MV-4-11 (cell line): ENCODE data around the gene ADARB2.

Experiments
- DNase-seq: peaks from one replicate; lab custom pipeline; 2025; lab: John Stamatoyannopoulos, UW

The ADARB2 gene

GRCh38 chr10:1204434-1205326, 532.6 kb downstream of the ADARB2 start:
- DNase-seq, result no peak

GRCh38 chr10:1203704-1204103, 533.6 kb downstream of the ADARB2 start:
- no peak for DNase-seq

- DNase-seq, result no peak
Measured at GRCh38 chr10:1203216-1203615, 534.1 kb downstream of the ADARB2 start.

GRCh38 chr10:1202343-1202742, 535.0 kb downstream of the ADARB2 start:
- no peak for DNase-seq

- DNase-seq, result no peak
Measured at GRCh38 chr10:1200866-1201807, 536.2 kb downstream of the ADARB2 start.

- DNase-seq, result no peak
Measured at GRCh38 chr10:1199897-1200721, 537.2 kb downstream of the ADARB2 start.

- DNase-seq, result no peak
Measured at GRCh38 chr10:1199345-1199673, 538.0 kb downstream of the ADARB2 start.

- no peak for DNase-seq
Measured at GRCh38 chr10:1198453-1199344, 538.6 kb downstream of the ADARB2 start.

- no peak for DNase-seq
Measured at GRCh38 chr10:1197384-1197783, 539.9 kb downstream of the ADARB2 start.

- DNase-seq, result no peak
Measured at GRCh38 chr10:1196656-1197055, 540.7 kb downstream of the ADARB2 start.

- DNase-seq, result no peak
Measured at GRCh38 chr10:1195828-1196227, 541.5 kb downstream of the ADARB2 start.

- no peak for DNase-seq
Measured at GRCh38 chr10:1194161-1194560, 543.2 kb downstream of the ADARB2 start.

GRCh38 chr10:1193561-1193960, 543.8 kb downstream of the ADARB2 start:
- DNase-seq, result no peak

- DNase-seq, result no peak
Measured at GRCh38 chr10:1191752-1192151, 545.6 kb downstream of the ADARB2 start.

GRCh38 chr10:1190791-1191490, 546.4 kb downstream of the ADARB2 start:
- DNase-seq, result no peak

GRCh38 chr10:1190052-1190395, 547.3 kb downstream of the ADARB2 start:
- no peak for DNase-seq

- no peak for DNase-seq
Measured at GRCh38 chr10:1189166-1190051, 547.9 kb downstream of the ADARB2 start.

GRCh38 chr10:1188558-1189135, 548.7 kb downstream of the ADARB2 start:
- DNase-seq, result no peak
